IMR-90 (cell line): ENCODE data around the gene NADK. TPM values are rescaled to one million over a fixed set of nuclear protein-coding genes. Genes with fewer than 3 reads are reported as not detected.

Experiments
- ATAC-seq: fragments of 200-7000 bp; cut with Tn5 transposase; 2 replicates; pipeline ENCODE4 v1.9.1; 2020; ENCODE audit warnings: low read depth, mild to moderate bottlenecking, moderate library complexity
- BruUV-seq: library from RNA; stranded (reverse); fragments of 400-500 nt; replicated peaks from 2 replicates; lab custom pipeline; 2021; lab: Mats Ljungman, UMichigan
- CTCF ChIA-PET: fragments of 300-600 bp; formaldehyde crosslinking; extraction: SDS; loops from one replicate; lab custom pipeline; 2021; ENCODE audit warnings: antibody characterized with exemption; lab: Yijun Ruan, JAX
- POLR2A ChIA-PET: fragments of 300-600 bp; sonication (Branson Sonifier 250); formaldehyde crosslinking; loops from one replicate; lab custom pipeline; 2022; ENCODE audit warnings: antibody characterized with exemption; ENCODE audit not compliant: unreplicated experiment; lab: Charles Lee
- DNase-seq: peaks from one replicate; pipeline ENCODE4 v3.0.0; 2013
- H2AFZ ChIP-seq: replicated peaks from 2 replicates; pipeline ENCODE3; 2013; ENCODE audit warnings: low read length, mild to moderate bottlenecking; ENCODE audit not compliant: poor library complexity
- H2AK5ac ChIP-seq: 2 replicates; pipeline ENCODE4 v1.6.1; 2013; ENCODE audit warnings: low read depth, low read length, inconsistent platforms
- H2AK9ac ChIP-seq: replicated peaks from 2 replicates; pipeline ENCODE3; 2013; ENCODE audit warnings: mild to moderate bottlenecking, low read depth, low read length, moderate library complexity; ENCODE audit not compliant: poor library complexity
- H2BK120ac ChIP-seq: 2 replicates; pipeline ENCODE4 v1.6.1; 2013; ENCODE audit warnings: low read depth, low read length, inconsistent platforms
- H2BK15ac ChIP-seq: 3 replicates; pipeline ENCODE4 v1.6.1; 2013; ENCODE audit warnings: low read depth, low read length, inconsistent platforms
- H2BK20ac ChIP-seq: 2 replicates; pipeline ENCODE4 v1.6.1; 2013; ENCODE audit warnings: low read depth, mild to moderate bottlenecking, inconsistent platforms, low read length, moderate library complexity
- H2BK5ac ChIP-seq: 2 replicates; pipeline ENCODE4 v1.6.1; 2013; ENCODE audit warnings: mild to moderate bottlenecking, low read depth, low read length, inconsistent platforms; ENCODE audit not compliant: poor library complexity, severe bottlenecking
- H3K14ac ChIP-seq: replicated peaks from 2 replicates; pipeline ENCODE4 v1.6.1; 2013; ENCODE audit warnings: low read depth, low read length, inconsistent platforms
- H3K18ac ChIP-seq: 2 replicates; pipeline ENCODE4 v1.6.1; 2013; ENCODE audit warnings: low read depth, low read length, control low read depth
- H3K23ac ChIP-seq: 2 replicates; pipeline ENCODE4 v1.6.1; 2013; ENCODE audit warnings: low read depth, low read length, inconsistent platforms
- H3K27ac ChIP-seq: 2 replicates; pipeline ENCODE4 v1.5.1; 2013; ENCODE audit warnings: mild to moderate bottlenecking, control low read depth, low read length; ENCODE audit not compliant: insufficient read depth
- H3K27me3 ChIP-seq: 2 replicates; pipeline ENCODE4 v1.6.1; 2013; ENCODE audit warnings: low read length; ENCODE audit not compliant: control insufficient read depth, insufficient read depth
- H3K36me3 ChIP-seq: 2 replicates; pipeline ENCODE4 v1.6.1; 2013; ENCODE audit warnings: low read length, mixed read lengths; ENCODE audit not compliant: control insufficient read depth, insufficient read depth
- H3K4ac ChIP-seq: 2 replicates; pipeline ENCODE4 v1.6.1; 2013; ENCODE audit warnings: low read depth, low read length, inconsistent platforms
- H3K4me1 ChIP-seq: 2 replicates; pipeline ENCODE4 v1.6.1; 2013; ENCODE audit warnings: low read length, mixed read lengths; ENCODE audit not compliant: control insufficient read depth, insufficient read depth
- H3K4me2 ChIP-seq: 2 replicates; pipeline ENCODE4 v1.6.1; 2013; ENCODE audit warnings: low read depth, mild to moderate bottlenecking, control low read depth, low read length, moderate library complexity
- H3K4me3 ChIP-seq: 2 replicates; pipeline ENCODE4 v1.5.1; 2013; ENCODE audit warnings: low read depth, mild to moderate bottlenecking, control low read depth, low read length, moderate library complexity; ENCODE audit not compliant: insufficient read depth
- H3K56ac ChIP-seq: 2 replicates; pipeline ENCODE4 v1.6.1; 2013; ENCODE audit warnings: low read length, inconsistent platforms; ENCODE audit not compliant: insufficient read depth; ENCODE audit errors: extremely low read depth
- H3K79me1 ChIP-seq, 2 experiments: 2 replicates each; pipeline ENCODE4 v1.6.1; 2013; ENCODE audit warnings: low read length in 2 of 2, inconsistent platforms in 1 of 2, low read depth in 1 of 2
- H3K9ac ChIP-seq: 2 replicates; pipeline ENCODE4 v1.6.1; 2013; ENCODE audit warnings: low read depth, low read length, control low read depth
- H3K9me1 ChIP-seq: 2 replicates; pipeline ENCODE4 v1.6.1; 2013; ENCODE audit warnings: low read length, inconsistent platforms; ENCODE audit not compliant: insufficient read depth
- H3K9me3 ChIP-seq: 2 replicates; pipeline ENCODE4 v1.6.1; 2013; ENCODE audit warnings: low read length; ENCODE audit not compliant: control insufficient read depth, insufficient read depth
- H4K20me1 ChIP-seq: 2 replicates; pipeline ENCODE4 v1.6.1; 2013; ENCODE audit warnings: low read length, inconsistent platforms; ENCODE audit not compliant: insufficient read depth
- H4K5ac ChIP-seq: 2 replicates; pipeline ENCODE4 v1.6.1; 2013; ENCODE audit warnings: mild to moderate bottlenecking, low read depth, low read length, control low read depth
- H4K8ac ChIP-seq, 2 experiments: 2 replicates each; pipeline ENCODE4 v1.6.1; 2013; ENCODE audit warnings: low read depth in 2 of 2, low read length in 2 of 2, control low read depth in 1 of 2, inconsistent platforms in 1 of 2
- H4K91ac ChIP-seq: 2 replicates; pipeline ENCODE4 v1.6.1; 2013; ENCODE audit warnings: low read depth, low read length, inconsistent platforms; ENCODE audit not compliant: insufficient read depth
- FOS ChIP-seq: fragments of 150-350 bp; IDR thresholded peaks from 2 replicates; pipeline ENCODE4 v1.6.1; 2016; ENCODE audit warnings: low read depth, low read length
- MXI1 ChIP-seq: IDR thresholded peaks from 2 replicates; pipeline ENCODE4 v1.6.1; 2012; ENCODE audit warnings: low read depth, mild to moderate bottlenecking, low read length, moderate library complexity, borderline replicate concordance
- NFE2L2 ChIP-seq: fragments of 150-350 bp; IDR thresholded peaks from 2 replicates; pipeline ENCODE4 v1.6.1; 2016; ENCODE audit warnings: low read depth, mild to moderate bottlenecking, low read length
- RFX5 ChIP-seq: IDR thresholded peaks from 2 replicates; pipeline ENCODE4 v1.8.0; 2012; ENCODE audit warnings: low read depth, mild to moderate bottlenecking, low read length, moderate library complexity
- WGBS, 2 experiments: methylation state at CpG; one replicate each; pipeline versions ENCODE4 v1.1.5 to v1.1.7; 2013; ENCODE audit warnings: missing lambda C conversion rate in 2 of 2; ENCODE audit not compliant: insufficient read length in 1 of 2; ENCODE audit errors: extremely low coverage in 2 of 2; 5-methylcytosine and 5-hydroxymethylcytosine counted together
- dilution Hi-C: fragments of 300-500 bp; cut with HindIII; formaldehyde crosslinking; loops from one replicate; pipeline ENCODE4 v1.14.3; 2018; ENCODE audit warnings: low sequenced_read_pairs; ENCODE audit not compliant: unreplicated experiment
- in situ Hi-C: fragments of 300-500 bp; cut with MboI; formaldehyde crosslinking; loops from 3 replicates; pipeline ENCODE4 v1.14.3; 2019; ENCODE audit warnings: low sequenced_read_pairs, inconsistent platforms, mixed read lengths
- intact Hi-C: fragments of 100-400 bp; cut with micrococcal nuclease; formaldehyde crosslinking; loops from 2 replicates; pipeline ENCODE4 v1.10.0; 2022
- polyA plus RNA-seq, 3 experiments: library from polyadenylated mRNA; depleted of rRNA; stranded (reverse); fragments of >200 nt; gene quantifications; 2 replicates each; pipeline ENCODE4 v1.2.3, GENCODE V29; 2012; ENCODE audit warnings: low replicate concordance in 1 of 3
- total RNA-seq: library from RNA; depleted of rRNA; stranded (reverse); fragments of >200 nt; gene quantifications from 2 replicates; pipeline ENCODE4 v1.2.3, GENCODE V29; 2012

The NADK gene
- total and polyA plus RNA-seq, 2 of the 4 experiments (the other 2 are of a cell fraction): 12.5 to 56.1 TPM

DNA sequence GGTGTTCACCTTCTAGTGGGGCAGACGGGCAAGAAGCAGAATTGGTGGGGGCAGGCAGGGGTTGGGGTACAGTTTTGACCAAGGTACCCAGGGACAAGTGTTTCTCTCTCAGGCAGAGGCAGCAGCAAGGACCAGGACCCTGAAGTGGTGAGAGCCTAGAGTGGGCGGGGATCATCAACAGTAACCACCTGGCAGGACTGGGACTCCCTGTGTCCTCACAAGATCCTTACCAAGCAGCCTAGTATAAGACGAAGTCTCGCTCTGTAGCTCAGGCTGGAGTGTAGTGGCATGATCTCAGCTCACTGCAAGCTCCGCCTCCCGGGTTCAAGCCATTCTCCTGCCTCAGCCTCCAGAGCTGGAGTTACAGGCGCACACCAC is 3.2 kb upstream of the NADK start:
- Histone ChIP-seq H4K8ac (no peak overlapping the region), H3K4me3 (no peak overlapping the region), H3K23ac (no peak overlapping the region), H3K36me3 (peaks cover 17% of the 10 kb centered on the region), H3K14ac (no peak overlapping the region), H4K5ac (no peak overlapping the region), H3K18ac (no peak overlapping the region), H3K9me3 (no peaks in the 10 kb centered on the region), H3K56ac (no peak overlapping the region), H3K4ac (no peak overlapping the region), H3K27ac (no peak overlapping the region), H2AFZ (no peak overlapping the region), H3K4me2 (no peak overlapping the region), H3K4me1 (peaks cover 19% of the 10 kb centered on the region), H2AK9ac (no peak overlapping the region), H4K91ac (no peak overlapping the region), H3K27me3 (no peaks in the 10 kb centered on the region), H2BK15ac (no peak overlapping the region), H3K9ac (no peak overlapping the region), H2BK5ac (no peak overlapping the region), H3K9me1 (peaks cover 8% of the 10 kb centered on the region), H2BK120ac (no peak overlapping the region), H3K79me1 (peaks cover 14 to 50% of the 10 kb centered on the region in 2 experiments), H2BK20ac (no peak overlapping the region), H2AK5ac (no peak overlapping the region), H4K20me1 (peaks cover 28% of the 10 kb centered on the region)
- intact Hi-C loops (no loop called here), dilution Hi-C loops (no loop called here), in situ Hi-C loops (loop anchor here (10.0 kb wide), 1 partner anchor 123 kb away; no protein-coding TSS in a partner anchor)
- DNase-seq (no peak), ATAC-seq (no peak)
- 95% methylated on average over 7 of the region's 7 CpGs; no CpG with 5 or more reads in 1 of the 2 experiments for WGBS, 2 experiments
- no TSS peak for BruUV-seq
- TF ChIP-seq FOS (no peak), RFX5 (no peak), NFE2L2 (no peak), MXI1 (no peak)
- ChIA-PET POLR2A (no interaction called here), CTCF (no interaction called here)
